HL-60 (cell line): ENCODE data around the gene GRK5.
"Not testable (repeated sequence)": the region's sequence is repeated elsewhere in the genome, so short reads cannot be mapped to it uniquely, and the experiment has no call there.

Experiments
- CTCF ChIP-seq: IDR thresholded peaks from one replicate; pipeline ENCODE4 v1.5.1; 2011; ENCODE audit warnings: low read length, control low read depth, inconsistent platforms; ENCODE audit not compliant: insufficient read depth
- REST ChIP-seq: IDR thresholded peaks from 2 replicates; pipeline ENCODE4 v1.6.1; 2012; ENCODE audit warnings: low read depth; ENCODE audit not compliant: insufficient replicate concordance

GRCh38 chr10:119272338-119272734, 65.0 kb downstream of the GRK5 start:
- TF ChIP-seq REST, CTCF: not testable (repeated sequence)
